ENCODE data around the gene XIST.
"Not testable (repeated sequence)": the region's sequence is repeated elsewhere in the genome, so short reads cannot be mapped to it uniquely, and the experiment has no call there.

XIST gene

GRCh38 chrX:73825569-73825968 lies 26.9 kb downstream of the XIST start:
- no peak for DNase-seq (ENCODE audit: extremely low read depth, low read depth)
- TF ChIP-seq CTCF (IDR thresholded peaks at IDR 0.05; ENCODE audit: low read depth, low read length, missing control alignments) = no peak
- no peak overlapping the region for H3K4me3 ChIP-seq (replicated peaks; ENCODE audit: low read depth, low read length)

DNA sequence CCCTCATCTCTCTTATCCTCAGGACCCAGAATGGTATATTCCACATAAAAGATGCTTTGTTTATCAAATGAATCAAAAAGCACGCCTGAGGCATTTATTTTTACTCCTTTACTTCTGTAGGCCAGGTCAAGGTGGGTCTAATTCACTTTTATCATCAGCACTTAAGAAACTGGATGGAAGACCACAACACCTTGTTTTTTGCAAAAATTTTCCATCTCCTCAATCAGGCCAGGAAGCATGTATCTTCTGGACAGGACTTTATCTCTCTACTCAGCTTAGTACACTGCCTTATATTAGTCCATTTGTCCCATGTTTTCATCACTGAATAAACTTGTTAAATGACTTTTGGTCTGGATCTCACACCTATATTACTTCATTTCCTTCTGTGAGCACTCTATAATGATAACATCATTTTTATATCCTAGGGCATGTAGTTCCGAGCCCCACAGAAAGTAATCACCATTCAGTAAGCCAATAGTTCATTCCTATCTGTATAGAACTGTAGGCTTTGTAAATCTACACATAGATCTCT lies 29.0 kb downstream of the XIST start:
- H3K4me3 ChIP-seq (replicated peaks; ENCODE audit: low read depth, low read length) = no peak overlapping the region
- no peak for DNase-seq (ENCODE audit: extremely low read depth, low read depth)
- no peak for TF ChIP-seq CTCF (IDR thresholded peaks at IDR 0.05; ENCODE audit: low read depth, low read length, missing control alignments)

- H3K4me3 ChIP-seq (replicated peaks; ENCODE audit: low read depth, low read length) = no peak overlapping the region
- TF ChIP-seq CTCF (IDR thresholded peaks at IDR 0.05; ENCODE audit: low read depth, low read length, missing control alignments) = no peak
- no peak for DNase-seq (ENCODE audit: extremely low read depth, low read depth)
Measured at GRCh38 chrX:73822775-73823174, 29.7 kb downstream of the XIST start.

GRCh38 chrX:73821921-73822559 lies 30.5 kb downstream of the XIST start:
- no peak for TF ChIP-seq CTCF (IDR thresholded peaks at IDR 0.05; ENCODE audit: low read depth, low read length, missing control alignments)

DNA sequence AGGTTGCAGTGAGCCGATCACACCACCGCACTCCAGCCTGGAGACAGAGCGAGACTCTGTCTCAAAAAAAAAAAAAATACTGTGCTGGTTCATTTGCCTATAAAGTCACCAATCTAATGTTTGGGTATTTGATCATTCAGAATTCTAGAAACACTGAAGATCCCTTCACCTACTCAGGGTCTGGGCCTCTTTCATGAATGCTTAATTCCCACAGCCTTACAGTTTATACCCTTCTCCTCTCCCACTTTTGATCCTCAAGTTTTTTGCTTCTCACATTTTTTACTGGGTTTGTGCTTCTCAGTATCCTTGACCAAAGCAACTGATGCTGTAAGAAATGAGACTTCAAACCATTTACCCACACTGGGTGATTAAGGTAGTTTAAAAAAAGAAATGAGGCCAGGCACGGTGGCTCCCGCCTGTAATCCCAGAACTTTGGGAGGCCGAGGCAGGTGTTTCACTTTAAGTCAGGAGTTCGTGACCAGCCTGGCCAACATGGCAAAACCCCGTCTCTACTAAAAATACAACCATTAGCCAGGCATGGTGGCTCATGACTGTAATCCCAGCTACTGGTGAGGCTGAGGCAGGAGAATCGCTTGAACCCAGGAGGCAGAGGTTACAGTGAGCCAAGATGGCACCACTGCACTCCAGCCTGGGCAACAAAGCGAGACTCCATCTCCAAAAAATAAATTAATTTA lies 32.5 kb downstream of the XIST start:
- H3K4me3 ChIP-seq (replicated peaks; ENCODE audit: low read depth, low read length); DNase-seq (ENCODE audit: extremely low read depth, low read depth): not testable (repeated sequence)

More at GRCh38 chrX:73821921-73822559, 30.5 kb downstream of the XIST start:
- no peak overlapping the region for H3K4me3 ChIP-seq (replicated peaks; ENCODE audit: low read depth, low read length)
- no peak for DNase-seq (ENCODE audit: extremely low read depth, low read depth)

DNA sequence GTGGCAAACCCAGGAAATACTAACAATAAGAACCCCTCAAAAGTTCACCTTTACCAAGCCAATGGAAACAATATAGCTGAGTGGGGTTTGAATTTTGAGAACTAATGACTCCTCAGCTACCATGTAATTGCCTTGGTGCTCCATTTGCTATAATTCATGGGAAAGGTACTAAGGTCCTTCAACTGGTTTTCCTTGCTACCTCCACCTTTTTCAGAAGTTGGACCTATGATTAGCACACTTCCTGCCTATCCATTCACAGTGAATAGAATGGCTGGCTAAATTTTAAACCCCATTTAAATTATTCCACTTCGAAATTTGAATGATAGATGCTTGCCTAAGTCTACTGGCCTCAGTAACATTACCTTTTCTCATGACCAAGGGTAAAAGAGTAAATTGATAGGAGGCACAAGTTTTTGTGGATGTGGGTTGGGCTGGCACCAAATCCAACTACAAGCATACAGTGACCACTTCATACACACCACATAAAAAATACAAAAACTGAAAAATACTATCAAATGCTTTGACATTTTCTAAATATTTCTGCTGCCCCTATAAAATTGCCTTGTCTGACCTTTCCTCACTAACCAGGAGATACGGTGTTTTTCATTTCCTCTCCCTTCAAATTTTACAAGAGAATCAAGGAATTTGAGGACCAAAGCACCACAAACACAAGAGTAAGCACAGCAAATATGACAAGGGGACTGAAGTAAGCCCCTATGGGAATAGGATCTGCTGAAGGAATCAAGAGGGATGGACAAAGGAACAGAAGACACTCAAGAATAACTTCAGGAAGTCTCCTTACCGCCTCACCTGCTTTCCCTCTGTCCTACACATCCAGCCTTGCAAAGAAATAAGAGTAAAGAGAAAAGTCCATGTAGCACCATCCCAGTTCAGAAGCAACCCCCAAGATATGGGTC lies 34.1 kb downstream of the XIST start:
- H3K4me3 ChIP-seq (replicated peaks; ENCODE audit: low read depth, low read length) = no peak overlapping the region
- no peak for TF ChIP-seq CTCF (IDR thresholded peaks at IDR 0.05; ENCODE audit: low read depth, low read length, missing control alignments)
- DNase-seq (ENCODE audit: extremely low read depth, low read depth) = no peak
